HUDEP-2 (cell line): ENCODE data around the gene LACTBL1.
A peak's percentile ranks its signal among the peaks of the same experiment; 100 is the strongest.
"Not testable (repeated sequence)": the region's sequence is repeated elsewhere in the genome, so short reads cannot be mapped to it uniquely, and the experiment has no call there.

ENCODE experiments used
- DNase-seq, 76 experiments: peaks; one replicate each; lab custom pipeline; 2025; ENCODE audit not compliant: unreplicated experiment in 76 of 76; lab: John Stamatoyannopoulos, UW

Gene LACTBL1

GRCh38 chr1:22949822-22950331 lies 22.8 kb downstream of the LACTBL1 start:
- no peak for DNase-seq

GRCh38 chr1:22945171-22945570 lies 27.5 kb downstream of the LACTBL1 start:
- not testable (repeated sequence) for DNase-seq

GRCh38 chr1:22944346-22945055 lies 28.2 kb downstream of the LACTBL1 start:
- DNase-seq: no peak

- no peak for DNase-seq
Observed at GRCh38 chr1:22941257-22941656, 31.4 kb downstream of the LACTBL1 start.

GRCh38 chr1:22936681-22937080 lies 36.0 kb downstream of the LACTBL1 start:
- no peak for DNase-seq

GRCh38 chr1:22935433-22935832 lies 37.2 kb downstream of the LACTBL1 start:
- no peak for DNase-seq

- DNase-seq: no peak
Observed at GRCh38 chr1:22932803-22933470, 39.7 kb downstream of the LACTBL1 start.

- DNase-seq: peak in 45 of 76 experiments; percentile 3 to 62 (median 25)
Observed at GRCh38 chr1:22930240-22930912, 42.3 kb downstream of the LACTBL1 start.

GRCh38 chr1:22925111-22925510 lies 47.6 kb downstream of the LACTBL1 start:
- DNase-seq: no peak

GRCh38 chr1:22922640-22923039 lies 50.0 kb downstream of the LACTBL1 start:
- no peak for DNase-seq

- DNase-seq: no peak
Observed at GRCh38 chr1:22921452-22922126, 51.1 kb downstream of the LACTBL1 start.

GRCh38 chr1:22920734-22921451 lies 51.8 kb downstream of the LACTBL1 start:
- no peak for DNase-seq

- no peak for DNase-seq
Observed at GRCh38 chr1:22920026-22920733, 52.5 kb downstream of the LACTBL1 start.

- DNase-seq: no peak
Observed at GRCh38 chr1:22919341-22920025, 53.2 kb downstream of the LACTBL1 start.

- DNase-seq: no peak
Observed at GRCh38 chr1:22918644-22919043, 54.0 kb downstream of the LACTBL1 start.

GRCh38 chr1:22917989-22918388 lies 54.7 kb downstream of the LACTBL1 start:
- no peak for DNase-seq

GRCh38 chr1:22916471-22916820 lies 56.2 kb downstream of the LACTBL1 start:
- DNase-seq: no peak

GRCh38 chr1:22915816-22916470 lies 56.7 kb downstream of the LACTBL1 start:
- no peak for DNase-seq

- DNase-seq: no peak
Observed at GRCh38 chr1:22915231-22915630, 57.4 kb downstream of the LACTBL1 start.
